ENCODE data around the gene CCDC6. TPM values are rescaled to one million over a fixed set of nuclear protein-coding genes. Genes with fewer than 3 reads are reported as not detected.
A peak's percentile ranks its signal among the peaks of the same experiment; 100 is the strongest.

The CCDC6 gene
- total RNA-seq, 1 donor from 2014 or later, result 24.0 TPM

GRCh38 chr10:59809644-59809974 is 96.7 kb downstream of the CCDC6 start:
- H3K36me3 ChIP-seq (ENCODE audit: control insufficient read depth, insufficient read depth, low read length), result peaks cover 19% of the 10 kb centered on the region

GRCh38 chr10:59808896-59809643 is 97.3 kb downstream of the CCDC6 start:
- peak; percentile 90 for TF ChIP-seq CTCF (IDR thresholded peaks at IDR 0.05; ENCODE audit: insufficient read depth, low read length, severe bottlenecking)
- DNase-seq (ENCODE audit: low read depth), result peak; percentile 72
- H3K4me3 ChIP-seq (ENCODE audit: low read depth, low read length), result no peak overlapping the region
- FAIRE-seq, result no peak
- H3K27me3 ChIP-seq (ENCODE audit: control insufficient read depth, insufficient read depth, low read length), result no peaks in the 10 kb centered on the region
- H3K36me3 ChIP-seq (ENCODE audit: control insufficient read depth, insufficient read depth, low read length), result peaks cover 22% of the 10 kb centered on the region

More at GRCh38 chr10:59809644-59809974, 96.7 kb downstream of the CCDC6 start:
- no peaks in the 10 kb centered on the region for H3K27me3 ChIP-seq (ENCODE audit: control insufficient read depth, insufficient read depth, low read length)
- FAIRE-seq (no peak), DNase-seq (ENCODE audit: low read depth) (no peak)
- TF ChIP-seq CTCF (IDR thresholded peaks at IDR 0.05; ENCODE audit: insufficient read depth, low read length, severe bottlenecking), result no peak
- H3K4me3 ChIP-seq (ENCODE audit: low read depth, low read length), result no peak overlapping the region

- FAIRE-seq, result no peak
- peaks cover 25% of the 10 kb centered on the region for H3K36me3 ChIP-seq (ENCODE audit: control insufficient read depth, insufficient read depth, low read length)
- no peak for TF ChIP-seq CTCF (IDR thresholded peaks at IDR 0.05; ENCODE audit: insufficient read depth, low read length, severe bottlenecking)
Observed at GRCh38 chr10:59807629-59808620, 98.4 kb downstream of the CCDC6 start.

GRCh38 chr10:59805014-59805413 is 101.3 kb downstream of the CCDC6 start:
- H3K36me3 ChIP-seq (ENCODE audit: control insufficient read depth, insufficient read depth, low read length), result peaks cover 20% of the 10 kb centered on the region
- FAIRE-seq (no peak), DNase-seq (ENCODE audit: low read depth) (peak; percentile 13)
- TF ChIP-seq CTCF (IDR thresholded peaks at IDR 0.05; ENCODE audit: insufficient read depth, low read length, severe bottlenecking), result peak; percentile 55
- H3K4me3 ChIP-seq (ENCODE audit: low read depth, low read length), result no peak overlapping the region
- no peaks in the 10 kb centered on the region for H3K27me3 ChIP-seq (ENCODE audit: control insufficient read depth, insufficient read depth, low read length)

More at GRCh38 chr10:59807629-59808620, 98.4 kb downstream of the CCDC6 start:
- Histone ChIP-seq H3K27me3 (ENCODE audit: control insufficient read depth, insufficient read depth, low read length) (no peaks in the 10 kb centered on the region), H3K4me3 (ENCODE audit: low read depth, low read length) (no peak overlapping the region)
- DNase-seq (ENCODE audit: low read depth), result no peak

GRCh38 chr10:59804220-59804619 is 102.1 kb downstream of the CCDC6 start:
- no peaks in the 10 kb centered on the region for H3K27me3 ChIP-seq (ENCODE audit: control insufficient read depth, insufficient read depth, low read length)
- DNase-seq (ENCODE audit: low read depth), result no peak
- no peak for FAIRE-seq
- H3K36me3 ChIP-seq (ENCODE audit: control insufficient read depth, insufficient read depth, low read length), result peaks cover 18% of the 10 kb centered on the region
- H3K4me3 ChIP-seq (ENCODE audit: low read depth, low read length), result no peak overlapping the region
- no peak for TF ChIP-seq CTCF (IDR thresholded peaks at IDR 0.05; ENCODE audit: insufficient read depth, low read length, severe bottlenecking)
